Tibial artery (tissue), 4 donors: ENCODE measurements around the gene USF2.

Experiments
- DNase-seq, 2 donors: peaks; one replicate each; pipeline ENCODE4 v3.0.0-alpha.2; 2019
- H3K27ac ChIP-seq, 2 donors: fragments of 200-600 bp; sonication (generic) in 1 of 2; 1 replicate in 1 of 2; 2 replicates in 1 of 2; pipeline ENCODE4 v1.5.1; 2018 to 2019; ENCODE audit warnings: mild to moderate bottlenecking in 1 of 2
- H3K27me3 ChIP-seq, 2 donors: fragments of 200-600 bp; sonication (generic) in 1 of 2; one replicate each; pipeline versions ENCODE4 v1.5.1 to v1.6.0; 2016 to 2019
- H3K36me3 ChIP-seq, 3 donors: fragments of 200-600 bp; sonication (generic) in 2 of 3; one replicate each; pipeline ENCODE4 v1.5.1; 2016 to 2019; ENCODE audit warnings: mild to moderate bottlenecking in 2 of 3
- H3K4me1 ChIP-seq, 4 donors: fragments of 200-600 bp; sonication (generic) in 2 of 4; 1 replicate in 3 of 4; 2 replicates in 1 of 4; pipeline ENCODE4 v1.5.1; 2016 to 2019
- H3K4me3 ChIP-seq, 2 donors: fragments of 200-600 bp; sonication (generic) in 1 of 2; 1 replicate in 1 of 2; 2 replicates in 1 of 2; pipeline ENCODE4 v1.5.1; 2018 to 2019; ENCODE audit warnings: mild to moderate bottlenecking in 2 of 2
- H3K9me3 ChIP-seq, 3 donors: fragments of 200-600 bp; sonication (generic) in 1 of 3; one replicate each; pipeline ENCODE4 v1.5.1; 2016 to 2019
- intact Hi-C: fragments of 100-400 bp; cut with DNase I; formaldehyde crosslinking; loops from one replicate; pipeline ENCODE4 v1.15.0; 2023; ENCODE audit warnings: low total_unique reads
- TF ChIP-seq, protein P1 (sequence below), 2 experiments: fragments of 200-600 bp in 1 of 2; fragments of 450-650 bp in 1 of 2; IDR thresholded peaks; one replicate each; pipeline ENCODE4 v1.5.1; 2017 to 2019; ENCODE audit warnings: antibody characterized with exemption in 2 of 2, mild to moderate bottlenecking in 1 of 2, moderate library complexity in 1 of 2

USF2 gene

GRCh38 chr19:35240327-35240726 is 28.4 kb upstream of the USF2 start:
- TF ChIP-seq, protein P1, sequence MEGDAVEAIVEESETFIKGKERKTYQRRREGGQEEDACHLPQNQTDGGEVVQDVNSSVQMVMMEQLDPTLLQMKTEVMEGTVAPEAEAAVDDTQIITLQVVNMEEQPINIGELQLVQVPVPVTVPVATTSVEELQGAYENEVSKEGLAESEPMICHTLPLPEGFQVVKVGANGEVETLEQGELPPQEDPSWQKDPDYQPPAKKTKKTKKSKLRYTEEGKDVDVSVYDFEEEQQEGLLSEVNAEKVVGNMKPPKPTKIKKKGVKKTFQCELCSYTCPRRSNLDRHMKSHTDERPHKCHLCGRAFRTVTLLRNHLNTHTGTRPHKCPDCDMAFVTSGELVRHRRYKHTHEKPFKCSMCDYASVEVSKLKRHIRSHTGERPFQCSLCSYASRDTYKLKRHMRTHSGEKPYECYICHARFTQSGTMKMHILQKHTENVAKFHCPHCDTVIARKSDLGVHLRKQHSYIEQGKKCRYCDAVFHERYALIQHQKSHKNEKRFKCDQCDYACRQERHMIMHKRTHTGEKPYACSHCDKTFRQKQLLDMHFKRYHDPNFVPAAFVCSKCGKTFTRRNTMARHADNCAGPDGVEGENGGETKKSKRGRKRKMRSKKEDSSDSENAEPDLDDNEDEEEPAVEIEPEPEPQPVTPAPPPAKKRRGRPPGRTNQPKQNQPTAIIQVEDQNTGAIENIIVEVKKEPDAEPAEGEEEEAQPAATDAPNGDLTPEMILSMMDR (IDR thresholded peaks at IDR 0.05), result no peak
- Histone ChIP-seq H3K4me3 (no peak overlapping the region), H3K4me1 (no peaks in the 10 kb centered on the region), H3K27me3 (peaks cover 0 to 20% of the 10 kb centered on the region in 2 donors), H3K9me3 (peaks cover 0 to 5% (median 0%) of the 10 kb centered on the region in 3 donors), H3K27ac (no peak overlapping the region), H3K36me3 (no peaks in the 10 kb centered on the region)
- intact Hi-C loops, result loop anchor here (2.0 kb wide), 1 partner anchor 78 kb away; no protein-coding TSS in a partner anchor
- no peak for DNase-seq

DNA sequence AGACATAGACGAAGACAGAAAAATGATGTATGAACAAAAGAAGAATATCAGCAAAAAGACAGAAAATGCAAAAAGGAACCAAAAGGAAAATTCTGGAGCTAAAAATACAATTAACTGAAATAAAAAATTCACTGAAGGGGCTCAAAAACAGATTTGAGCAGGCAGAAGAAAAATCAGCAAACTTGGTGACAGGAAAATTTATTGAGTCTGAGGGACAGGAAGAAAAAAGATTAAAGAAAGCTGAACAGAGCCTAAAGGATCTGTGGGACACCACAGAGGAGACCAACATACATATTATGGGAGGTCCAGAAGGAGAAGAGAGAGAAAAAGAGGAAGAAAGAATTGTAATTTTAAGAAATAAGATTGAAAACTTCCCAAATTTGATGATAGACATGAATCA is 27.3 kb upstream of the USF2 start:
- peaks cover 0 to 5% (median 0%) of the 10 kb centered on the region in 3 donors for H3K9me3 ChIP-seq
- peaks cover 0 to 23% of the 10 kb centered on the region in 2 donors for H3K27me3 ChIP-seq
- no peak overlapping the region for H3K4me3 ChIP-seq
- H3K27ac ChIP-seq, result no peak overlapping the region
- intact Hi-C loops, result loop anchor here (2.0 kb wide), 1 partner anchor 79 kb away; no protein-coding TSS in a partner anchor
- H3K36me3 ChIP-seq, result no peaks in the 10 kb centered on the region
- TF ChIP-seq, protein P1 (IDR thresholded peaks at IDR 0.05), result no peak
- H3K4me1 ChIP-seq, result no peaks in the 10 kb centered on the region
- DNase-seq, result no peak

DNA sequence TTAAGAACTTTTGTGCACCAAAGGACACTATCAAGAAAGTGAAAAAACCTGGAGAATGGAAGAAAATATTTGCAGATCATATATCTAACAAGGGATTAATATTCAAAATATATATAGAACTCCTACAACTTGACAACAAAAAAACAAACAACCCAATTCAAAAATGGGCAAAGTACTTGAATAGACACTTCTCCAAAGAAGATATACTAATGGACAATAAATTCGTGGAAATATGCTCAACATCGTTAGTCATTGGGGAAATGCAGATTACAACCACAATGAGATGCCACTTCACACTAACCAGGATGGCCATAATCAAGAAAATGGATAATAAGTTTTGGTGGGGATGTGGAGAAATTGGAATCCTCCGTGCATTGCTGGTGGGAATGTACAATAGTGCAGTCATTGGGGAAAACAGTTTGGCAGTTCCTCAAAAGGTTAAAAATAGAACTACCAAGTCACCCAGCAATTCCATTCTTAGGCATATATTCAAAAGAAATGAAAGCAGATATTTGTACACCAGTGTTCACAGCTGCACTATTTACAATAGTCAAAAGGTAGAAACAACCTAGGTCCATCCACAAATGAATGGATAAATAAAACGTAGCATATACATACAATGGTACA is 22.2 kb upstream of the USF2 start:
- no peak for DNase-seq
- peaks cover 0 to 22% (median 15%) of the 10 kb centered on the region in 4 donors for H3K4me1 ChIP-seq
- peaks cover 0 to under 1% (median 0%) of the 10 kb centered on the region in 3 donors for H3K9me3 ChIP-seq
- no peaks in the 10 kb centered on the region for H3K36me3 ChIP-seq
- no peak overlapping the region for H3K4me3 ChIP-seq
- H3K27ac ChIP-seq, result no peak overlapping the region
- intact Hi-C loops, result no loop called here
- H3K27me3 ChIP-seq, result peaks cover 0 to 37% of the 10 kb centered on the region in 2 donors
- TF ChIP-seq, protein P1 (IDR thresholded peaks at IDR 0.05), result no peak

DNA sequence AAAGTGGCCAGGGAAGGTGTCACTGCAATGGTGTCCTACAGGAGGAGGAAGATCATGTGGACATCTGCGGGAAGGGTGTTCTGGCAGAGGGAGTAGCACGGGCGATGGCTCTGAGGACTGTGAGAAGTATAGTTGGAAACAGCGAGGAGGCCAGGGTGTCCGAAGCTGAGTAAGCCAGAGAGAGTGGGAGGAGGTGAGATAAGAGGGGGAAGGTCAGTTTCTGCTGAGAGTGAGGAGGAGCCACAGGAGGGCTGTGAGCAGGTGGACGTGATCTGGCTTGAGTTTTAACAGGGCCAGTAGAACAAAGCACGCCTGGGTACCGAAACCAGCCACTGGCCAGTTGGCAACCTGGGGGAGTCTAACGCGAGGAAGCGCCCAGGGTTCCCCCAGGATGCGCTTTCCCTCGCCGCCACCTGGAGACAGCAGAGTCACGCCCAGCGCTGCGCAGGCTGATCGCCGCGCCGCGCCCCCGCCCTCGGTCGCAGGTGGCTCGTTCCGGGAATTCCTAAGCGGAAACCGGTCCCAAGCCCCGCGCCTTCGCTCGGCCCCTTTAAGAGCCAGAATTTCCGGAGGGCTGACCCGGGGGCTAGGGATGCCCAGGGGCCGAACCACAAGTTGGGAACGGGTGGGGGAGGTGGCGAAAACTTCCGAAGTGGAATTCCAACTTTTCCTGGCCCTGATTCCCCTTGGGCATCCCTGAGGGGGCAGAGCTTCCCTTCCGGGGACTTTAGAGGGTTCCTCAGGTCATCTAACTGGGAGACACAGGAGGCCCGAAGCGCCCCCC is 21.0 kb upstream of the USF2 start:
- peaks cover 0 to 37% of the 10 kb centered on the region in 2 donors for H3K27me3 ChIP-seq
- peak overlapping the region; percentile 42 to 52 for H3K4me3 ChIP-seq
- H3K9me3 ChIP-seq, result no peaks in the 10 kb centered on the region
- intact Hi-C loops, result no loop called here
- peak in 1 of 2 donors; percentile 66 for DNase-seq
- H3K27ac ChIP-seq, result peak overlapping the region; percentile 25 to 42
- TF ChIP-seq, protein P1 (IDR thresholded peaks at IDR 0.05), result peak in 1 of 2 experiments; percentile 24
- no peaks in the 10 kb centered on the region for H3K36me3 ChIP-seq
- peaks cover 0 to 22% (median 15%) of the 10 kb centered on the region in 4 donors for H3K4me1 ChIP-seq

DNA sequence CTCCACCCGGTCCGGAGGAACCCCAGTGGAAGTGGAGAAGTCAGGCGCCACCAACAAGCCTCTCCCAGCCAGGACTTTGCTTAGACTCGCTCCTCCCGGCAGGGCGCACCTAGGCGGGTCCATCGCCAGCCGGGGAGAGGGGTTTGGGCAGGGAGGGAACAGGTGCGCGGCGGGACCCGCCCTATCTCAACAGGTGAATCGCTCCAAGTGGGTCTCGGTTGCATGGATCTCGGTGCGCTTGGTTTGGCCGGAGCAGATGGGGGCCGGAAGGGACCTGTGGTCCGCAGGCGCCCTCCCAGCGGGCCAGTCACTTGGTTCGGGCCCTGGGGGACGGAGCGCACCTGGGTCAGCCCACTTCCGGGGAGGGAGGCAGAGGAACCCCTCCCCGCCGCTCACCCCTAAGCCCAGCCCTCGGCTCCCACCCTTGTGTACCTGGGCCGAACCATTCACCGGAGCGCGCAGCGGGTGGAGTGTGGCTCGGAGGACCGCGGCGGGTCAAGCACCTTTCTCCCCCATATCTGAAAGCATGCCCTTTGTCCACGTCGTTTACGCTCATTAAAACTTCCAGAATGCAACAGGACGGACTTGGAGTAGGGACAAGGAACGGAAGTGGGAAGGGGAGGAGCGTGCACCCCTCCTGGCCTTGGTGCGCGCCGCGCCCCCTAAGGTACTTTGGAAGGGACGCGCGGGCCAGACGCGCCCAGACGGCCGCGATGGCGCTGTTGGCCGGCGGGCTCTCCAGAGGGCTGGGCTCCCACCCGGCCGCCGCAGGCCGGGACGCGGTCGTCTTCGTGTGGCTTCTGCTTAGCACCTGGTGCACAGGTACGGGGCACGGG is 20.2 kb upstream of the USF2 start, which contains the start of gene LSR:
LSR (plus strand) TSS at position 693 of the 836 bp plus-strand sequence; CDS start at position 714, 21 bp downstream.
- Histone ChIP-seq H3K9me3 (no peaks in the 10 kb centered on the region), H3K4me3 (peak within 1 kb of the TSS; percentile 42 to 52), H3K4me1 (peaks cover 0 to 22% (median 15%) of the 10 kb centered on the region in 4 donors), H3K36me3 (no peaks in the 10 kb centered on the region), H3K27me3 (peaks cover 0 to 40% of the 10 kb centered on the region in 2 donors), H3K27ac (peak within 1 kb of the TSS; percentile 25 to 42)
- peak in 1 of 2 donors; percentile 69 for DNase-seq
- TF ChIP-seq, protein P1 (IDR thresholded peaks at IDR 0.05), result no peak
- intact Hi-C loops, result no loop called here
